NCI-H510A (cell line): Measurements from ENCODE around the gene NEU4.
"Not testable (repeated sequence)": the region's sequence is repeated elsewhere in the genome, so short reads cannot be mapped to it uniquely, and the experiment has no call there.

Experiments
- DNase-seq: peaks from one replicate; lab custom pipeline; 2025; lab: John Stamatoyannopoulos, UW

Gene NEU4

GRCh38 chr2:241775223-241776177, 33.5 kb upstream of the NEU4 start:
- no peak for DNase-seq

- no peak for DNase-seq
Observed at GRCh38 chr2:241776336-241777169, 32.4 kb upstream of the NEU4 start, which contains the start of gene GAL3ST2. TSS of gene GAL3ST2 (plus strand) at chr2:241776822. CDS start at chr2:241776956, 134 bp downstream.

- DNase-seq = no peak
Observed at GRCh38 chr2:241777170-241777685, 31.8 kb upstream of the NEU4 start.

- no peak for DNase-seq
Observed at GRCh38 chr2:241777686-241778627, 31.0 kb upstream of the NEU4 start.

GRCh38 chr2:241780939-241781569, 27.9 kb upstream of the NEU4 start:
- DNase-seq = no peak

GRCh38 chr2:241782053-241782452, 26.9 kb upstream of the NEU4 start:
- DNase-seq = not testable (repeated sequence)

GRCh38 chr2:241788135-241788534, 20.9 kb upstream of the NEU4 start:
- no peak for DNase-seq

- no peak for DNase-seq
Observed at GRCh38 chr2:241788572-241788971, 20.4 kb upstream of the NEU4 start.

- not testable (repeated sequence) for DNase-seq
Observed at GRCh38 chr2:241791385-241791784, 17.6 kb upstream of the NEU4 start.

GRCh38 chr2:241793385-241793784, 15.6 kb upstream of the NEU4 start:
- no peak for DNase-seq

- no peak for DNase-seq
Observed at GRCh38 chr2:241794250-241794823, 14.7 kb upstream of the NEU4 start.

- no peak for DNase-seq
Observed at GRCh38 chr2:241795021-241795999, 13.7 kb upstream of the NEU4 start.

- DNase-seq = no peak
Observed at GRCh38 chr2:241796209-241796608, 12.8 kb upstream of the NEU4 start.

GRCh38 chr2:241796610-241797138, 12.3 kb upstream of the NEU4 start:
- DNase-seq = no peak

GRCh38 chr2:241797441-241798080, 11.4 kb upstream of the NEU4 start:
- DNase-seq = no peak

GRCh38 chr2:241798081-241798630, 10.8 kb upstream of the NEU4 start:
- no peak for DNase-seq

- DNase-seq = no peak
Observed at GRCh38 chr2:241798631-241799521, 10.1 kb upstream of the NEU4 start.
